Spleen (tissue), 7 donors: ENCODE measurements around the gene CDH16.

Source experiments
- CTCF ChIP-seq, 11 experiments: fragments of 200-600 bp in 7 of 11; fragments of 450-650 bp in 4 of 11; sonication (generic) in 4 of 11; IDR thresholded peaks in 8 of 11; conservative IDR thresholded peaks in 3 of 11; 1 replicate in 7 of 11; 2 replicates in 4 of 11; pipeline versions ENCODE4 v1.4.0 to v1.8.0; 2016 to 2021; ENCODE audit warnings: antibody characterized with exemption in 11 of 11, inconsistent platforms in 4 of 11, mild to moderate bottlenecking in 1 of 11
- POLR2A ChIP-seq, 3 donors: fragments of 450-650 bp; IDR thresholded peaks; one replicate each; pipeline ENCODE4 v1.5.1; 2017; ENCODE audit warnings: antibody characterized with exemption in 3 of 3, mild to moderate bottlenecking in 1 of 3
- donor health status: DM: no; HTN: no; CAD: no; lungs with moderate emphysema.
- donor health status: DM: no; HTN: no; CAD: no.
- donor health status: DM: no; HTN: no; CAD: no.

GRCh38 chr16:66908762-66909559 is 9.7 kb downstream of the CDH16 start:
- TF ChIP-seq POLR2A (IDR thresholded peaks at IDR 0.05) (no peak), CTCF (IDR thresholded peaks at IDR 0.05 in 8 of 11, conservative IDR thresholded peaks at IDR 0.05 in 3 of 11) (no peak)
